H7 (cell line): ENCODE data around the gene ESCO1. TPM values are rescaled to one million over a fixed set of nuclear protein-coding genes. Genes with fewer than 3 reads are reported as not detected.

Experiments
- DNase-seq: peaks from one replicate; pipeline ENCODE4 v3.0.0; 2012
- H3K27me3 ChIP-seq: 2 replicates; pipeline ENCODE4 v1.6.0; 2011; ENCODE audit warnings: mild to moderate bottlenecking, low read length; ENCODE audit not compliant: control insufficient read depth, insufficient read depth
- H3K36me3 ChIP-seq: replicated peaks from 2 replicates; pipeline ENCODE4 v1.5.1; 2011; ENCODE audit warnings: low read length; ENCODE audit not compliant: control insufficient read depth, insufficient read depth
- H3K4me3 ChIP-seq: 2 replicates; pipeline ENCODE4 v1.5.1; 2011; ENCODE audit warnings: low read depth, mild to moderate bottlenecking, control low read depth, low read length, moderate library complexity; ENCODE audit not compliant: insufficient read depth
- total RNA-seq: library from RNA; depleted of rRNA; stranded (reverse); fragments of >200 nt; shearing (Covaris generic); gene quantifications from 2 replicates; pipeline ENCODE4 v1.2.3, GENCODE V29; 2014

The ESCO1 gene
- total RNA-seq, 1 experiment from 2014 or later: 27.4 TPM

DNA sequence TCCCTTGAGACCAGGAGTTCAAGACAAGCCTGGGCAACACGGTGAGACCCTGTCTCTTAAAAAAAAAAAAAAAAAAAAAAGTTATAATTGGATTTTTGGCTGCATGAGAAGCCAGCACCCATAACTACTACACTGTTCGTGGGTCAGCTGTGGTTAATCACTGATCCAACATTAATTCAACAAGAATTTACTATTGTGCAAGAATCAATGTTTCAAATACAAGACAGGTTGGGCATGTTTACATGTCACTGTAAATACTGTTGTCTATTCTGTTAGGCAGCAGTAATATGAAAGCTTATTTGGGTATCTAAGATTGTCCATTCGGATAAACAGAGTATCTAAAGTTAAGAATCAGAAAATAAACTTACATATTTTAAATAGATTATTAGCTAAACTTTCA is 62.3 kb downstream of the ESCO1 start:
- Histone ChIP-seq H3K36me3 (0 out of 2 replicates have a peak, but pooled peaks cover 1% of the 10 kb centered on the region), H3K4me3 (no peak overlapping the region), H3K27me3 (no peaks in the 10 kb centered on the region)
- no peak for DNase-seq

DNA sequence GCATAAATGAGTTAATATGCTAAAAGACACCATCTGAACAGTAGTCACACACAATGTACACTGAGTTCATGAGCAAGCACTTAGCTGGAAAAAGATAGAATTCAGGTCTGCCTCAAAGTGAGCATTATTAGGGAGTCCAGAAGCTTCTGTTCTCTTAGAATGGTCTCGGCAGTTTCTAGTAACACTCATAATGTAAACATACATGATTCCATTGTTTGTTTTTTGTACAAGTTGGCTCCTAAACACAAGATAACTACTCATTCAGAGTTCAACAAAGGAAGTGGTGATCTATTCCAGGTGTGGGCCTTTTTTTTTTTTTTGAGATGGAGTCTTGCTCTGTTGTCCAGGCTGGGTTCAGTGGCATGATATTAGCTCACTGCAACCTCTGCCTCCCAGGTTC is 66.2 kb downstream of the ESCO1 start:
- H3K36me3 ChIP-seq: peaks cover 3% of the 10 kb centered on the region; the same call in 1 of the 2 replicates
- no peak for DNase-seq
- no peaks in the 10 kb centered on the region for H3K27me3 ChIP-seq
- H3K4me3 ChIP-seq: no peak overlapping the region

DNA sequence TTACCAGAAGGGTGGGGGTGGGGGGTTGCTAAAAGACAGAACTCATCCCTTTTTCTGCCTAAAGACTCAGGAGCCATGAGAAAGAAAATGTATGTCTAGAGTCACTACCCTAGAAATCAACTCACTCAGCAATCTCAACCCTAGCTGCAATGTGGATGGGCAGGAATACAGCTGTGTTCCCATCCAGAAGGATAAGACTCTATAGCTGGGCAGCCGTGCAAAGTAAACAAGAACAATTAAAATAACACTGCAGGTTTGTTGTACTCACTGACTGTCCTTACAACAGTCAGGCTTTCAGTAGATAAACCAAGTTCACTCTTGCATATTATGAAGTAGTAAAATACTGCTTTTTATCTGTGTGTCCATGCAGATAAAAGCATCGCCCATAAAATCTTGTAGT is 74.0 kb downstream of the ESCO1 start:
- no peak for DNase-seq
- Histone ChIP-seq H3K27me3 (no peaks in the 10 kb centered on the region), H3K4me3 (no peak overlapping the region), H3K36me3 (no peaks in the 10 kb centered on the region; the same call in none of the 2 replicates)

DNA sequence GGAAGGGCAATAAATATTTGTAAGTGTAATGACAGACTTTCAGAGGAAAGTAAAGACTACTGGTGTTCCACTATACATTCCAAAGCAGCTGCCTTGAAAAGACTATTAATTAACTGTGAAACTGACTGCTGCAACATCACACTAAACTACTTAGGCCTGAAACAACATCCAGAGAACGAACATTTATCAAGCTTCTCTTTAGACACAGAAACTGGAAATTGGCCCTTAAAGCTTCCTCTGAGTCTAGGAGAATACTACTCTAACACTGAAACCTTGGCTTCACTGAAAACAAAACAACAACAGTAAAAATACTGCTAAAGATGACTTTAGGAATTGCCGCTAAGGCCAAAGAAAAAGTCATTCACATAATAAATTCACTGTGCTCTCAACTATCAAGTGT is 74.6 kb downstream of the ESCO1 start:
- DNase-seq: no peak
- Histone ChIP-seq H3K27me3 (no peaks in the 10 kb centered on the region), H3K4me3 (no peak overlapping the region), H3K36me3 (no peaks in the 10 kb centered on the region; the same call in none of the 2 replicates)

DNA sequence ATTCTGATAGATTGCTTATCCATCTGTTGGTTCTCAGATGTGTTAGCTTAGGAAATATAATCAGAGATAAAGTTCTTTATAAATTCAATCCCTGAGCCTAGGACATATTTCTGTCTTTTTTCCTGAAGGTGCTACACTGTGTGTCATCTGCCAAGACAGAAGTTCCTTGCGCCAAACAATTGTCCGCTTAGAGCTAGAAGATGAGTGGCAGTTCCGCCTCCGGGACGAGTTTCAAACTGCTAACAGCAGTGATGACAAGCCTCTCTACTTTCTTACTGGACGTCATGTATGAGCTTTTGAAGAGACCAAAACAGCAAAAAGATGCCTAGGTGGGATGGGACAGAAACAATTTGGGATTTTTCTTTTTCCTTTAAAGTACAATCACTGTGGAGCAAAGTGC is 78.0 kb downstream of the ESCO1 start:
- H3K4me3 ChIP-seq: no peak overlapping the region
- H3K36me3 ChIP-seq: no peaks in the 10 kb centered on the region; the same call in none of the 2 replicates
- no peak for DNase-seq
- H3K27me3 ChIP-seq: no peaks in the 10 kb centered on the region

DNA sequence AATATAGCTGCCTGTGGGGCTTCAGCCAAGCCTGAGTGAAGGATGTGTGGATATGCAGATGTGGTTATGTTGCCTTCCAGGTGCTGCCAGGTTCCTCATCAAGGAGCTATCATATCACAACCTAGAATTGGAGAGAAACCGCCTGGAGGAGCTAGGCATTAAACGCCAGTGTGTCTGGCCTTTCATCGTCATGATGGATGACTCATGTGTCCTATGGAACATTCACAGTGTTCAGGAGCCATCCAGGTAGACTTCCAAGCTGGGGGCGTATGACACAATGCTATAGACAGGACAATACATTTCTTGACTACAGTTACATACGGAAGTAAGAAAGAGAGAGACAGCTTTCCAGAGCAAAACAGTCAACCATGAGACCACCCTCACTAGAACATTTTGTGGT is 86.8 kb downstream of the ESCO1 start:
- Histone ChIP-seq H3K27me3 (no peaks in the 10 kb centered on the region), H3K36me3 (no peaks in the 10 kb centered on the region), H3K4me3 (no peak overlapping the region)
- no peak for DNase-seq

DNA sequence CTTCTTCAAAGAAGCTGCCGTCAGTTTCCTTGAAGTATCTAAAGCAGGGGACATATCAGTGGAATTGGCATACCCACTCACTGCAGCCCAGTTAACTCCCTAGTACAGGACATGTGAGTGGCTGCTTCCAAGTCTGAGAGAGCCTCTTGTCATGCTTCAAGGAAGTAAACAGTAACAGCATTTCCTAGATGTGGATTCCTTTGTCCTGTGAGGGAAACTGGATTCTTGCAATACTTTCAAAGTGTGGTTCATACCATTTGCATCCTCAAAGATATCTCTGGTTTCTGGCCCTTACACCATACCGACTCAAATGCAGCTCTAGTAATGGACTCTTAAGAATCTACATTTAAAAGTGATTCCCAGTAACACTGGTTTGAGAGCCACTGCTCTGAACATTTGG is 87.2 kb downstream of the ESCO1 start:
- Histone ChIP-seq H3K27me3 (no peaks in the 10 kb centered on the region), H3K36me3 (no peaks in the 10 kb centered on the region), H3K4me3 (no peak overlapping the region)
- DNase-seq: no peak

DNA sequence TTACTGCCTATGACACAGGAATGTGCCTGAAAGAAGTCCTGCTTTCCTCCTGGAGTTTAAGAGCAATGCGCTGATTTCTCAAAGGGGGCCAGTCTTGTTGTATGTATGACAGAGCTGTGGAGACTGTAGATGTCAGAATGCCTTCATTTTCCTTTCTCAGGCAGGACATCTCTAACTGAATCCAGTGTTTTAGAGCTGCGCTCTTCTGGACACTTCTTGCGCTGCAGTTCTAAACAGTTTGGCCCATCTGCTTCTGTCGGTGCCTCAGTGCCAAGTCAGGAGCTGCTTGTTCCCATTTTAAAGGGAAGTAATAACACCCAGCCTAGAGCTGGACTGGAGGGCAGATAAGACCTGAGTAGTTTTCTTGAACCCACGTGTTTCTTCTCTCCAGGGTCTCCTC is 91.4 kb downstream of the ESCO1 start:
- H3K27me3 ChIP-seq: no peaks in the 10 kb centered on the region
- H3K36me3 ChIP-seq: no peaks in the 10 kb centered on the region
- DNase-seq: no peak
- H3K4me3 ChIP-seq: no peak overlapping the region

DNA sequence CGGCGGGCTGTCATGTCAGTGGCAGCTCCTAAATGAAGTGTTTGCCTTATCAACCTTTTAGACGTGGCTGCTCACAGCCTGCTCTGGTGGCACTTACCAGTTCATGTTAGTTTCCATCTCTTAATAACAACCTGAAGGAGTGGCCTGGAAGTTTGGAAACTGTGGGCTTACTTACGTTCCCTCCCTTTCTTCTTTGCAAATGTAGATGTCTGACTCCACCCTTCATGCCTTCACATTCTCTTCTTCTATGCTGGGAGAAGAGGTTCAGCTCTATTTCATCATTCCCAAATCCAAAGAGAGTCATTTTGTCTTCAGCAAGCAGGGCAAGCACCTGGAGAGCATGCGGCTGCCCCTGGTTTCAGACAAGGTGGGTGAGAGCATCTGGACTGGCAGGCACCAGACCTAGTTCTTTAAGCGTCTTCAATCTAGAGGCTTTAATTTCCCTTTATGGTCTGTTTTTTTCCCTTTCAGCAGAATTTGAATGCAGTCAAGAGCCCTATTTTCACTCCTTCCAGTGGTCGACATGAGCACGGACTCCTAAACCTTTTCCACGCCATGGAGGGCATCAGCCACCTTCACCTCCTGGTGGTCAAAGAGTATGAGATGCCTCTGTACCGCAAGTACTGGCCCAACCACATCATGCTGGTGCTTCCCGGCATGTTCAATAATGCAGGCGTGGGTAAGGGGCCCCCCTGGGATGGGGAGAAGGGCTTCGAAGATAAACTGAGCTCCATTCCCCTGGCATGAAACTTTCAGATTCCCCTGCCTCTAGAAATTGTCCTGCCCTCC is 92.4 kb downstream of the ESCO1 start:
- no peak for DNase-seq
- Histone ChIP-seq H3K4me3 (no peak overlapping the region), H3K36me3 (no peaks in the 10 kb centered on the region)

DNA sequence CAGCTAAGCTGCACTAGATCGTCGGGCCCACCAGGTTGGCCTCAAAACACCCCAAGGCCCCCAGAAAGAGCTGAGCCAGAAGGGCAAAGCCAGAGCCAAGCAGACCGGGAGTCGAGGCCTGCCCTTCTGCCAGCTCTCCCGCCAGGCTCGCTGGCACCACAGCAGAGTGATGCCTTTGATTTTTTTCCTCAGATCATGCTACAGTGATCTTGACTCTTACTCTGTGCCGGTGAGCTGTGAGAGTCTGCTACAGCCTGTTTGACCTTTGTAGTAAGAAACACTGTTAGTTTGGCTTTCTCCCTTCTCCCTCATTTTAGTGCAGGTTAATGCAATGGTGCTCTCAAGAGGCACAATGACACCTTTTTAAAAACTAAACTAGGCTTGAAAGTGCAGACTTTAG is 97.8 kb downstream of the ESCO1 start:
- no peaks in the 10 kb centered on the region for H3K36me3 ChIP-seq
- H3K4me3 ChIP-seq: no peak overlapping the region
- H3K27me3 ChIP-seq: no peaks in the 10 kb centered on the region
- DNase-seq: no peak

More for the DNA sequence above, 92.4 kb downstream of the ESCO1 start:
- no peaks in the 10 kb centered on the region for H3K27me3 ChIP-seq

DNA sequence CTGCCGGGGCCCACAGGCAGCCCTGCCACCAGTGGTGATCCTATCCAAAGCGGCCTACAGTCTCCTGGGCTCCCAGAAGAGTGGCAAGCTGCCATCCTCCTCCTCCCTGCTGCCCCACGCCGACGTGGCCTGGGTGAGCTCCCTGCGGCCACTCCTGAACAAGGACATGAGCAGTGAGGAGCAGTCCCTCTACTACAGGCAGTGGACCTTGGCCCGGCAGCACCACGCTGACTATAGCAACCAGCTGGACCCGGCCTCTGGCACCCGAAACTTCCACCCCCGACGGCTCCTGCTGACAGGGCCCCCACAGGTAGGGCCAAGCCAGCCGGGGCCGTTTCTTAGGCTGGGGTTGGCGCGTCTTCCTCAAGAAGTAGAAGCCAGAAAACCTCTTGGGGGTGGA is 100.5 kb downstream of the ESCO1 start:
- Histone ChIP-seq H3K27me3 (no peaks in the 10 kb centered on the region), H3K4me3 (no peak overlapping the region), H3K36me3 (no peaks in the 10 kb centered on the region)
- no peak for DNase-seq

DNA sequence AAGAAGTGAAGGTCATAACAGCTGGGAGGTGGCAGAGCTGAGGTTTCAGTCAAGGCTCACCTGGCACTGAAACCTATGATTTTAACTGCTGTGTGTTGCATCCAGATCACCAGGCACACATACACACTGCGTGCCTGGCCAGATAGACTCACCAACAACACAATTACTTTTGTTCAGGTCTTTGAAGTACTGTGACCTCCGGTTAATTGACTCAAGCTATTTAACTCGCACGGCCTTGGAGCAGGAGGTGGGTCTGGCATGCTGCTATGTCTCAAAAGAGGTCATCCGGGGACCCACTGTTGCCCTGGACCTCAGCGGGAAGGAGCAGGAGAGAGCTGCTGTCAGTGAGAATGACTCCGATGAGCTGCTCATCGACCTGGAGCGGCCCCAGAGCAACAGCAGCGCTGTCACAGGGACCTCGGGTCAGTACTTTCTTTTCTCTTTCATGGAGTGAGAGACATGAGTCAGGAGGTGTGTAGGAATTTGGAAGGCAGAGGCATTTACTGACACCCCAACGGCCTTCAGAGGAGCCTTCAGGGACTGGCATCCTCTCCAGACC is 104.1 kb downstream of the ESCO1 start:
- no peaks in the 10 kb centered on the region for H3K27me3 ChIP-seq
- DNase-seq: no peak
- no peaks in the 10 kb centered on the region for H3K36me3 ChIP-seq
- no peak overlapping the region for H3K4me3 ChIP-seq

DNA sequence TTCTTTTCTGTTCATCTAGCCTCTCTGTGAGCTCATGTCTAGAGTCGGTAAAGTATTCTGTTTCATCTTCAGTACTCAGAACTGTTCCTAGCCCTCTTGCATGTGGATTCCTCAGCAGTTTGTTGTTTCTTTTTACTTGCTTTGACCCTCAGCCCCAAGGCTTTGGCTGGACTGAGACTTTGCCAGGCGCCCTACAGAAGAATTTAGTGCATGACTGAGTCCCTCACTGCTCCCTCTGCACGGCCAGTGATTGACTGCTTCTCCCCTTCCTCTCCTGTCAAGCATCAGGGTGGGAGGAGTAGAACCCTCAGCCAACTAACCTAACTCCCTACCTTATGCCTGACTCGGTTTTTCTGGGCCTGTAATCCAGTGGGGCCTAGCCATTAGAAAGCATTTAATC is 109.8 kb downstream of the ESCO1 start:
- H3K27me3 ChIP-seq: no peaks in the 10 kb centered on the region
- no peak for DNase-seq
- no peaks in the 10 kb centered on the region for H3K36me3 ChIP-seq
- no peak overlapping the region for H3K4me3 ChIP-seq

DNA sequence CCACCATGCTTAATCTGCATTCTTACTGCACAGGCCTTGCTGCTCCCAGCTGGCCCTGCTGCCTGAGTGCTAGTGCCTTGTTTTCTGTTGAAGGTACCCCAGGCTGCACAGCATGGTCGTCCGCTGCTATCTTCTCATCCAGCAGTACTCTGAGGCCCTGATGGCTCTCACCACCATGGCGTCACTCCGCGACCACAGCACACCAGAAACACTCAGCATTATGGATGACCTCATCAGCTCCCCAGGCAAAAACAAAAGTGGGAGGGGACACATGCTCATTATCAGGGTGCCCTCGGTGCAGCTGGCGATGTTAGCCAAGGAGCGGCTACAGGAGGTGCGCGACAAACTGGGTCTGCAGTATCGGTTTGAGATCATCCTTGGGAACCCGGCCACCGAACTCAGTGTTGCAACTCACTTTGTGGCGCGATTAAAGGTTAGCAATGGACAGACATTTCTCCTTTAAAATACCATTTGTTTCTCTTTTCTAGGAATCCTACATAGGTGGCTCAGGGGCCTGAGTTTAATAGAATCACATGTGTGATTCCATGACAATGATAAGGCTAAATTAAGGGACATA is 110.5 kb downstream of the ESCO1 start:
- H3K4me3 ChIP-seq: no peak overlapping the region
- no peak for DNase-seq

DNA sequence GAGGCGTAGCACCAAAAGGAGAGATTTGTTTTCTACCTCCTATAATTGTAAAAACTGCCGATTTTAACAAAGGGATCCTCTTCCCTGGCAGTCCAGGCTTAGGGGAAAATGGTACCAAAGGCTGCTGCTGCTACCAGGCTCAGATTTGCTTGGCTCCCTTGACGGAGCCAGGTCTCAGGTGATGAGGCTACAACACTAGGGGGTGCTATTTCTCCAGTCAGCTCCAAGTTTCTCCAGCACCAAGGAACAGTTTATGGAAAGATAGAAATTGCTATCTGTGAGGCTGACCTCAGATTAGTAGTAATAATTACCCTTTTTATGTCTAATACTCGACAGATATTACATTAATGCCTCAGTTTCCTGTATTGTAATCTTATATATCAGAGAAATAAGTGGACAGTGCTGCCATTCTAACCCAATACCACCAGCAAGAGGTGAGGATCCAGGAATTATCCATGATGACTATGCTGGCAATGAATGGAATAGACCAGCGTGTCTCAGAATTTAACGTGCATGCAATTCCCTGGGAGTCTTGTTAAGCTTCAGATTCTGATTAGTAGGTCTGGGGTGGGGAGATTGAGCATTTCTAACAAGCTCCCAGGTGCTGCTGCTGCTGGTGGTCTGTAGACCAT is 111.3 kb downstream of the ESCO1 start:
- H3K27me3 ChIP-seq: no peaks in the 10 kb centered on the region
- no peaks in the 10 kb centered on the region for H3K36me3 ChIP-seq
- DNase-seq: peak; percentile 81
- H3K4me3 ChIP-seq: no peak overlapping the region

More for the DNA sequence above, 110.5 kb downstream of the ESCO1 start:
- H3K36me3 ChIP-seq: no peaks in the 10 kb centered on the region
- no peaks in the 10 kb centered on the region for H3K27me3 ChIP-seq
